DND-41 (cell line): Measurements from ENCODE around the gene BCL2L11.

Source experiments
- EZH2 ChIP-seq: IDR thresholded peaks from 3 replicates; pipeline ENCODE4 v1.6.1; 2012; ENCODE audit warnings: borderline replicate concordance, low read depth, mild to moderate bottlenecking, moderate library complexity, low read length, inconsistent platforms; ENCODE audit not compliant: severe bottlenecking
- TF ChIP-seq, protein P1 (sequence below): IDR thresholded peaks from 2 replicates; pipeline ENCODE4 v1.5.1; 2012; ENCODE audit warnings: borderline replicate concordance, low read length, moderate library complexity, mild to moderate bottlenecking; ENCODE audit not compliant: poor library complexity, severe bottlenecking; ENCODE audit errors: extremely low read depth

DNA sequence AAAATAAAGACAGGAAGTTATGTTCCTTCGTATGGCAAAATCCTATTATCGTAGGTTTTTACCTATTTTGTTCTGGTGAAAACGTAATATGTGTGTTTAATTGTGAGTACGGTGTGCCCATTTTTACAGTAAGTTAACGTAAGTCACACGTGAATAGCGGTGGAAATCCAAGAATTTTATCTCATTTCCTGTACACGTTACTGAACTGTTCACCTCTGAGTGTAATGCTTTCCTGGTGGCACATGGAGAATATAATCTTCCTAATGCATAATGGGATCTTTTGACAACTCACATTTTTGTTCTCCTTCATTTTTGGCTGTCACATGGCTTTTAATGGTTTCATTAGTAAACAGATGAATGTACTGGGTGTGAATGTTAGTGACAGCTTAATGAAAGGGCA lies 28.2 kb downstream of the BCL2L11 start:
- TF ChIP-seq, protein P1, sequence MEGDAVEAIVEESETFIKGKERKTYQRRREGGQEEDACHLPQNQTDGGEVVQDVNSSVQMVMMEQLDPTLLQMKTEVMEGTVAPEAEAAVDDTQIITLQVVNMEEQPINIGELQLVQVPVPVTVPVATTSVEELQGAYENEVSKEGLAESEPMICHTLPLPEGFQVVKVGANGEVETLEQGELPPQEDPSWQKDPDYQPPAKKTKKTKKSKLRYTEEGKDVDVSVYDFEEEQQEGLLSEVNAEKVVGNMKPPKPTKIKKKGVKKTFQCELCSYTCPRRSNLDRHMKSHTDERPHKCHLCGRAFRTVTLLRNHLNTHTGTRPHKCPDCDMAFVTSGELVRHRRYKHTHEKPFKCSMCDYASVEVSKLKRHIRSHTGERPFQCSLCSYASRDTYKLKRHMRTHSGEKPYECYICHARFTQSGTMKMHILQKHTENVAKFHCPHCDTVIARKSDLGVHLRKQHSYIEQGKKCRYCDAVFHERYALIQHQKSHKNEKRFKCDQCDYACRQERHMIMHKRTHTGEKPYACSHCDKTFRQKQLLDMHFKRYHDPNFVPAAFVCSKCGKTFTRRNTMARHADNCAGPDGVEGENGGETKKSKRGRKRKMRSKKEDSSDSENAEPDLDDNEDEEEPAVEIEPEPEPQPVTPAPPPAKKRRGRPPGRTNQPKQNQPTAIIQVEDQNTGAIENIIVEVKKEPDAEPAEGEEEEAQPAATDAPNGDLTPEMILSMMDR: no peak
- TF ChIP-seq EZH2: no peak
